Right ventricle myocardium superior (tissue), 1 donor: ENCODE results near the gene PROK1. TPM values are rescaled to one million over a fixed set of nuclear protein-coding genes. Genes with fewer than 3 reads are reported as not detected.
"Not testable (repeated sequence)": the region's sequence is repeated elsewhere in the genome, so short reads cannot be mapped to it uniquely, and the experiment has no call there.

Experiments used
- ATAC-seq: fragments of 200-7000 bp; cut with Tn5 transposase; one replicate; pipeline ENCODE4 v1.9.1; 2020; ENCODE audit warnings: mild to moderate bottlenecking; ENCODE audit not compliant: poor library complexity
- DNase-seq: peaks from one replicate; pipeline ENCODE4 v3.0.0-alpha.2; 2020
- intact Hi-C: fragments of 100-400 bp; cut with DNase I; formaldehyde crosslinking; loops from one replicate; pipeline ENCODE4 v1.11.2; 2022
- total RNA-seq: library from RNA; stranded (reverse); fragmentation: NEBNext Ultra II Directional; extraction: Animal tissue kit (Norgen Biotek cat#: 25700); gene quantifications from one replicate; pipeline ENCODE4 v1.2.1, GENCODE V29; 2021
- donor health status: DM: no; HTN: yes; CAD: no; lungs with severe emphysema.

Gene PROK1
- total RNA-seq, 1 donor from 2014 or later: not detected

- intact Hi-C loops: no loop called here
- ATAC-seq (no peak), DNase-seq (no peak)
Observed at GRCh38 chr1:110428946-110429345, 22.0 kb upstream of the PROK1 start.

DNA sequence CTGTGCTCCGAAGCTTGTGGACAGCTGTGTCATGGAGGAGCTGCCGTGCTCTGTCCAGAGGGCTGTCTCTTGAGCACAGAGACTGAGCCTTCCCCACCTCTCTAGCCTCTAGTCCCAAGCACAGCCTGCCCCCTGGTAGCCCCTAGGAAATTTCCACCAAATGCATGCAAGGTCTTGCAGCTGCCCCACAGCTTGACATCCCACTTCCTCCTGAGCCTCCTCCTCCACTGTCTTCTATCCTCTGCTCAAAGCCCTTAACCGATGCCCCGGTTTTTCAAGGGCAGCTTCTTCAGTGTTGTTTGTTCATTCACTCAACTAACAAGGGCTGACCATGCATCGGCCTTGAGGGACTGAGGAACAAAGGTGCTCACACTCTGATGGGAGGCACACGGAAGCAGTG lies 20.6 kb upstream of the PROK1 start:
- DNase-seq: no peak
- intact Hi-C loops: no loop called here
- ATAC-seq: no peak

GRCh38 chr1:110430901-110431300 lies 20.0 kb upstream of the PROK1 start:
- ATAC-seq: no peak
- no peak for DNase-seq
- intact Hi-C loops: no loop called here

- DNase-seq: no peak
- no peak for ATAC-seq
- intact Hi-C loops: no loop called here
Observed at GRCh38 chr1:110433213-110433612, 17.7 kb upstream of the PROK1 start.

- ATAC-seq: peak; percentile 95
- DNase-seq: peak; percentile 63
- intact Hi-C loops: no loop called here
Observed at GRCh38 chr1:110433803-110434202, 17.1 kb upstream of the PROK1 start.

DNA sequence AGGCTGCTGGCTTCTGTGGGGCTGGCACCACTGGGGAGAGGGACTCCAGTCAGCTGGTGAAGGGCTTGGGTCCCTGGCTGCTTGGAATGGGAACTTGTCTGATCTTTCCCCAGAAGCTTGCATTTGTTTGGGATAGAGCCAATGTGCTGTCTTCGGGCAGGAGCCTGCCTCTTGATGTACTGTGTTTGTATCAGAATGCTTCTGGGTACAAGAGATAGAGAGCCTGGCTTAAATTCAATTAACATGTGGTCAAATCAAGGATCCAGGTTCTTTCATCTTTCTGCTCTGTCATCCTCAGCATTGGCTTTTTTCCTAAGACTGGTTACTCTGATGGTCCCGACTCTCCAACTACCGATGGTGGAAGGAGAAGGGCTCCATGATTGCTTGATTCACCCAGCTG lies 16.0 kb upstream of the PROK1 start:
- no peak for DNase-seq
- ATAC-seq: peak; percentile 59
- intact Hi-C loops: no loop called here

DNA sequence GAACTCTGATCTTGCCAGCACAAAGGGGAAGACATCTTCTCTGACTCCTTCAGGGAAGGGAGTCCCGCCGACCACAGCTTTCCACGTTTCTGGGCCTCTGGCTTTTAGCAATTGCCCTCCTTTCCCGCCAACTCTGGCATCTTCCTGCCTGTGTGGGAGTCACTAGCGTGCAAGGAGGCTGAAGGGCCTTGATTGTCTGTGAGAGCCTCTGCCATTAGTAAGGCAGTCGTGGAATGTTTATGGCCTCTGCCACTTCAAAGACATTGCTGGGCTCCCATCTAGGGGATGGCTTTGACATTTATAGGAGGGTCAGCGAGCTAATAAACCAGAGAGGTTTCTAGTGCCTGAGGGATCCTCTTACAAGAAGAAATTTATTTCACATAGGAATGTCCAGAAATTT lies 14.3 kb upstream of the PROK1 start:
- ATAC-seq (no peak), DNase-seq (no peak)
- intact Hi-C loops: no loop called here

DNA sequence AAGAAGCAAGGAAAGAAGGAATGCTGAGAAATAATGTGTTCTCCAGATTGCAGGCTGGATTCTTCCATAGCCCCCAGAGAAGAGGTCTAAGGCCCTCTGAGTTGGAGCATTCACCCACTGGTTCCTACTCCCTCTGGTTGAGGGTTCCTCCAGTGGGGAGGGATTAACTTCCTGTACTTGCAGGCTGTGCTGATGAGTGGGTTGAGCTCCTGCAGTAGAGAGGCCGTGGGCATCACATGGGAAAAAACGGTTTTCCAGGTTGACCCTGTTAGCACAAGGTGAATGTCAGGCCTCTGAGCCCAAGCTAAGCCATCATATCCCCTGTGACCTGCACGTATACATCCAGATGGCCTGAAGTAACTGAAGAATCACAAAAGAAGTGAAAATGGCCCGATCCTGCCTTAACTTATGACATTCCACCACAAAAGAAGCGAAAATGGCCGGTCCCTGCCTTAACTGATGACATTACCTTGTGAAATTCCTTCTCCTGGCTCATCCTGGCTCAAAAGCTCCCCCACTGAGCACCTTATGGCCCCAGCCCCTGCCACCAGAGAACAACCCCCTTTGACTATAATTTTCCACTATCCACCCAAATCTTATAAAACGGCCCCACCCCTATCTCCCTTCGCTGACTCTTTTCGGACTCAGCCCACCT lies 13.2 kb upstream of the PROK1 start:
- DNase-seq, intact Hi-C loops, ATAC-seq: not testable (repeated sequence)

GRCh38 chr1:110438893-110439292 lies 12.1 kb upstream of the PROK1 start:
- intact Hi-C loops: no loop called here
- DNase-seq: no peak
- ATAC-seq: no peak

DNA sequence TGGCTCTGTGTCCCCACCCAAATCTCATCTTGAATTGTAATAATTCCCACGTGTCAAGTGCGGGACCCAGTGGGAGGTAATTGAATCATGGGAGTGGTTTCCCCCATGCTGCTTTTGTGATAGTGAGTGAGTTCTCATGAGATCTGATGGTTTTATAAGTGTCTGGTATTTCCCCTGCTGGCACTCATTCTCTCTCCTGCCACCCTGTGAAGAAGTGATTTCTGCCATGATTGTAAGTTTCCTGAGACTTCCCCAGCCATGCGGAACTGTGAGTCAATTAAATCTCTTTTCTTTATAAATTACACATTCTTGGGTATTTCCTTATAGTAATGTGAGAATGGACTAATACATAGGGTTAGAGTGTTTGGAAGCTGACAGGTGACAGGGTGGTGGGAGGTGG lies 11.1 kb upstream of the PROK1 start:
- intact Hi-C loops, DNase-seq, ATAC-seq: not testable (repeated sequence)

GRCh38 chr1:110440877-110441276 lies 10.1 kb upstream of the PROK1 start:
- ATAC-seq (peak; percentile 29), DNase-seq (no peak)
- intact Hi-C loops: no loop called here

DNA sequence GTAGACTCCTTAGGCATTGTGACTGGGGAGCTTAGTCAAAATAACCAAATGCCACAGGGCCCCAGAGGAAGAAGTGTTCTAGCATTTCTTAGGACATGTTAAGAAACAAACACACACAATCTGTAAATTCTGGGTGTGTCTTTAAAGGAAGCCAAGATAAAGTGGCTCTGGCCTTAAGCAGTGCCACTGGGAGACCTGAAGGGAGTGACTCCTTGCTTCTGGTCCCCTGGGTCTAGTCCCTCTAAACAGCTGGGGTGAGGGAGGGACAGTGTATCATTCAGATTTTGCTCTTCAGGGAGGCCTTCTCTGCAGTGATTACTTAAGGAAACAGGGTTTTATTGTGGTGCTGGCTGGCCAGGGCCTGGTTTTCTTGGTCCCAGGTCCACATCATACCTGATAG lies 9.1 kb upstream of the PROK1 start:
- DNase-seq (no peak), ATAC-seq (no peak)
- intact Hi-C loops: no loop called here

DNA sequence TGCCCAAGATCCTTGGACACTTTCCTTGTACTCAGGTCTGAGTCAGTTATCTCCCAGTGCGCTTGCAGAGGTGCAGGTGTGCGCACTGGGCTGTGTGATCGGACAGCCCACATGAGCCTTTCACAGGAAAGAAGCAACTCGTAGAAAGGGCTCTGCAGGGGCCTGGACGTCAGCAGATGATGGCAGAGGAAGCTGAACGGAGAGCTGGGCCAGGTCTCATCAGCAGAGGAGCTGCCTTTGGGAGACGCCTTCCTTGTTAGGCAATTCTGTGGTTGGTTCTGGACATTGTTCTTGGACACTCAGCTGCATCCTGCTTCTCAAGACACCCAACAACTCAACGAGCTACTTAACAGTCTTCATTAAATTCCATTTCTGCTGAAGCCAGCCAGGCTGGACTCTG lies 7.5 kb upstream of the PROK1 start:
- DNase-seq (no peak), ATAC-seq (no peak)
- intact Hi-C loops: no loop called here

- ATAC-seq: no peak
Observed at GRCh38 chr1:110444561-110444960, 6.4 kb upstream of the PROK1 start.

DNA sequence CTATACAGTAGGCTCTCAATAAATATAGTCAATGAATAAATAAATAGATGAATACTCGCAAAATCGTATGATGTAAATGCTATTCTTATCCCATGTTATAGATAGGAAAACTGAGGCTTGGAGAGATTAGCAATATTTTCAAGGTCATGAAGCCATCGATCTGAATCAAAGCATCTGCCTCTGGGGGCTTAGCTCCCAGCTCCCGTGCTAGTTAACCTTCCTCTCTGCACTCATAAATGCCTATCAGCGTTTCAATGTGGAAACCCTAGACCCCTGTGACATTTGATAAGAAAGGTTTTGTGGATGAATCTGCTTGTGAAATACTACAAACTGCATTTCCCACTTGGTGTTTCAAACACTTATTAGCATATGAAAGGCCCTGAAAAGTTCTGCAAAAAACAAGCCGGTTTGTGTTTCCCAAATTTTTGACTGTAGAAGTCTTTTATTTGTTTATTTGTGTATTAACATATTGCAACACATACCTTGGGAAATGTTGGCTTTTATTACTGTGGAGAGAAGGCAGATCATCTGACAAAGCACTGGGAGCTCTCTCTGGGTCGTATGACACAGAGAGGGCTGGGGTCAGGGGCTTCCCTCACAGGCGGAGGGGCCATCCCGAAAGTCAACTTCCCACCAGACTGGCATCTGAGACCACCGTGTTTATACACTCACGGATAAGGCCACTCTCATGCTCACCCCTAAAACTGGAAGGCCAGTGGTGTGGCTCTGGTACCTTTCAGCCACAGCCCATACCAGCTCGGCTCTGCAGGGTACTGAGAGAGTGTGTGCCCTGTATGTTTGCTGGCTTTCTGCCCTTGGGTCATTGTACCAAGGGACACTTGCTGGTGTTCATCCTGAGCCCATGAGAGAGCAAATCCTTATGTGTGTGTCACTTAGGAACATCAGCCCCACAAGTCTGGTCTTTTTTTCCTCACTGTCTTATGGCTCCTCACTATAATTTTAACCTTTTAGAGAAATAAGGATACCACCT lies 993 bp upstream of the PROK1 start:
- ATAC-seq (no peak), DNase-seq (no peak)
- intact Hi-C loops: no loop called here

More at GRCh38 chr1:110444561-110444960, 6.4 kb upstream of the PROK1 start:
- intact Hi-C loops: no loop called here
- DNase-seq: no peak

DNA sequence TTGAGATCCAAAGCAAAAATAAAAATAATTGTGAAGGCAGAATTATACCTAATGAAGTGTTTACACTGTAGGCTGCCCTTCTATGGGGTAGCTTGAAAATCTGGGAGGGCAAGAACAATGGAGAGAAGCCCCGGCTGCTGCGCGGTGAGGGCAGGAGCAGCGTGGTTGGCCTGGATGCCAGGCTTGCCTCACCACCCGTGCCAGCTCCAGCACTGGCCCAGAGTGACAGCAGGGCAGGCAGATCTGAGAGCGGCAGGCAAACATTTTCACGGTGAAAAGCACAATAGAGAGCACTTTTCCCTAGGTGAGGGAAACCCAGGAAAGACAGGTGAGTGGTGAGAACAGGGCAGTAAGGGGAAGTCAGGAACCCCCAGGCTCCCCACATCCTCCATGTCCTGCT lies 1.4 kb downstream of the PROK1 start:
- intact Hi-C loops: no loop called here

GRCh38 chr1:110453829-110454228 lies 2.9 kb downstream of the PROK1 start:
- no peak for ATAC-seq
- no peak for DNase-seq
- intact Hi-C loops: no loop called here

More for the DNA sequence above, 1.4 kb downstream of the PROK1 start:
- no peak for ATAC-seq
- no peak for DNase-seq

DNA sequence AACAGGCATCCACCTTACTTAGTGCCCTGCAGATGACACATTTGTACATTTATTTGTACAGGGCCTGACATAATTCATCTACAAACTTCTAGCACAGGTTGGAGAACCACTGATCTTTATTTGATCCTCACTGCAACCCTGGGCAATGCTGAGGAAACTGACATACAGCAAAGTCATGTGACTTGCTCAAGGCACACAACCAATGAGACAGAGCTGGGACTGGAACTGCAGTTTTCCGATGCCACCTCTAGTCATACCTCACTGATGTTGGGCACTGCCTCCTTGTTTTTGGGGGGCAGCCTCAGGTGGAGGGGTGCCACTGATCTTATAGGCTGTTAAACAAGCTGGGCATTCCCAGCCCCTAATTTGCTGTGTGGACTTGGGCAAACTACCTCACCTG lies 3.4 kb downstream of the PROK1 start:
- intact Hi-C loops: no loop called here
- DNase-seq (no peak), ATAC-seq (no peak)

- DNase-seq (no peak), ATAC-seq (no peak)
- intact Hi-C loops: no loop called here
Observed at GRCh38 chr1:110455151-110455550, 4.2 kb downstream of the PROK1 start.

GRCh38 chr1:110457206-110457605 lies 6.3 kb downstream of the PROK1 start:
- intact Hi-C loops: no loop called here
- DNase-seq (no peak), ATAC-seq (no peak)
